Measurements from ENCODE around the gene PACRG.

PACRG gene

GRCh38 chr6:162921062-162921461 lies 193.3 kb downstream of the PACRG start:
- TF ChIP-seq, protein P1, sequence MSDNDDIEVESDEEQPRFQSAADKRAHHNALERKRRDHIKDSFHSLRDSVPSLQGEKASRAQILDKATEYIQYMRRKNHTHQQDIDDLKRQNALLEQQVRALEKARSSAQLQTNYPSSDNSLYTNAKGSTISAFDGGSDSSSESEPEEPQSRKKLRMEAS (IDR thresholded peaks at IDR 0.05), result no peak
- no peak for TF ChIP-seq NFIC (IDR thresholded peaks at IDR 0.05)
- no peak for TF ChIP-seq FOXM1 (IDR thresholded peaks at IDR 0.05; ENCODE audit: borderline replicate concordance, low read depth)
- TF ChIP-seq CREB1 (IDR thresholded peaks at IDR 0.05; ENCODE audit: low read depth), result no peak
- TF ChIP-seq TEAD4 (IDR thresholded peaks at IDR 0.05), result no peak
- no peak for TF ChIP-seq USF1 (IDR thresholded peaks at IDR 0.05)
- no peak for TF ChIP-seq RAD21 (IDR thresholded peaks at IDR 0.05; ENCODE audit: low read depth)
- TF ChIP-seq CEBPB (IDR thresholded peaks at IDR 0.05), result no peak
- no peak for TF ChIP-seq TAF1 (IDR thresholded peaks at IDR 0.05; ENCODE audit: low read depth)
- TF ChIP-seq ZBTB7A (IDR thresholded peaks at IDR 0.05; ENCODE audit: low read depth), result no peak
- TF ChIP-seq TCF12 (IDR thresholded peaks at IDR 0.05; ENCODE audit: low read depth), result no peak
- no peak for TF ChIP-seq EP300 (IDR thresholded peaks at IDR 0.05; ENCODE audit: borderline replicate concordance)
- no peak for TF ChIP-seq EGR1 (IDR thresholded peaks at IDR 0.05)
- no peak for TF ChIP-seq YY1 (IDR thresholded peaks at IDR 0.05; ENCODE audit: low read depth)
- TF ChIP-seq, protein P2, sequence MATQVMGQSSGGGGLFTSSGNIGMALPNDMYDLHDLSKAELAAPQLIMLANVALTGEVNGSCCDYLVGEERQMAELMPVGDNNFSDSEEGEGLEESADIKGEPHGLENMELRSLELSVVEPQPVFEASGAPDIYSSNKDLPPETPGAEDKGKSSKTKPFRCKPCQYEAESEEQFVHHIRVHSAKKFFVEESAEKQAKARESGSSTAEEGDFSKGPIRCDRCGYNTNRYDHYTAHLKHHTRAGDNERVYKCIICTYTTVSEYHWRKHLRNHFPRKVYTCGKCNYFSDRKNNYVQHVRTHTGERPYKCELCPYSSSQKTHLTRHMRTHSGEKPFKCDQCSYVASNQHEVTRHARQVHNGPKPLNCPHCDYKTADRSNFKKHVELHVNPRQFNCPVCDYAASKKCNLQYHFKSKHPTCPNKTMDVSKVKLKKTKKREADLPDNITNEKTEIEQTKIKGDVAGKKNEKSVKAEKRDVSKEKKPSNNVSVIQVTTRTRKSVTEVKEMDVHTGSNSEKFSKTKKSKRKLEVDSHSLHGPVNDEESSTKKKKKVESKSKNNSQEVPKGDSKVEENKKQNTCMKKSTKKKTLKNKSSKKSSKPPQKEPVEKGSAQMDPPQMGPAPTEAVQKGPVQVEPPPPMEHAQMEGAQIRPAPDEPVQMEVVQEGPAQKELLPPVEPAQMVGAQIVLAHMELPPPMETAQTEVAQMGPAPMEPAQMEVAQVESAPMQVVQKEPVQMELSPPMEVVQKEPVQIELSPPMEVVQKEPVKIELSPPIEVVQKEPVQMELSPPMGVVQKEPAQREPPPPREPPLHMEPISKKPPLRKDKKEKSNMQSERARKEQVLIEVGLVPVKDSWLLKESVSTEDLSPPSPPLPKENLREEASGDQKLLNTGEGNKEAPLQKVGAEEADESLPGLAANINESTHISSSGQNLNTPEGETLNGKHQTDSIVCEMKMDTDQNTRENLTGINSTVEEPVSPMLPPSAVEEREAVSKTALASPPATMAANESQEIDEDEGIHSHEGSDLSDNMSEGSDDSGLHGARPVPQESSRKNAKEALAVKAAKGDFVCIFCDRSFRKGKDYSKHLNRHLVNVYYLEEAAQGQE (IDR thresholded peaks at IDR 0.05; ENCODE audit: low read depth), result no peak

- TF ChIP-seq RAD21 (IDR thresholded peaks at IDR 0.05; ENCODE audit: low read depth) (no peak), TAF1 (IDR thresholded peaks at IDR 0.05; ENCODE audit: low read depth) (no peak), USF1 (IDR thresholded peaks at IDR 0.05) (no peak), ZBTB7A (IDR thresholded peaks at IDR 0.05; ENCODE audit: low read depth) (no peak), EGR1 (IDR thresholded peaks at IDR 0.05) (no peak), TEAD4 (IDR thresholded peaks at IDR 0.05) (no peak), FOXM1 (IDR thresholded peaks at IDR 0.05; ENCODE audit: borderline replicate concordance, low read depth) (no peak), TCF12 (IDR thresholded peaks at IDR 0.05; ENCODE audit: low read depth) (no peak)
- TF ChIP-seq, protein P1 (IDR thresholded peaks at IDR 0.05), result no peak
These were observed 193.8 kb downstream of the PACRG start for GRCh38 chr6:162921510-162922040.

DNA sequence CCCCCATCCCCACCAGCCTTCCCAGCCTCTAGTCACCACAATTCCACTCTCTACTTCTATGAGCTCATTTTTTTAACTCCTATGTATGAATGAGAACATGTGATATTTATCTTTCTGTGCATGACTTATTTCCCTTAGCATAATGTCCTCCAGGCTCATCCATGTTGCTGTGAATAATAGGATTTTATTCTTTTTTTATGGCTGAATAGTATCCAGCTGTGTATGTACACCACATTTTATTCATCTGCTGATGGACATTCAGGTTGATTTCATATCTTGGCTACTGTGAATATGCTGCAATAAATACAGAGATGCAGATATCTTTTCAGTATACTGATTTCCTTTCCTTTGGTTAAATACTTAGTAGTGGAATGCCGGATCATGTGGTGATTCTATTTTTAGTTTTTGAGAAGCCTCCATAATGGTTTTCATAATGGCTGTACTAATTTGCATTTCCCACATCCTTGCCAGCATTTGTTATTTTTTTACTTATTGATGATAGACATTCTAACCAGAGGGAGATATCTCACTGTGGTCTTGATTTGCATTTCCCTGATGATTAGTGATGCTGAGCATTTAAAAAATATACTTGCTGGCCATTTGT lies 194.9 kb downstream of the PACRG start:
- TF ChIP-seq TAF1 (IDR thresholded peaks at IDR 0.05; ENCODE audit: low read depth), result no peak
- TF ChIP-seq EP300 (IDR thresholded peaks at IDR 0.05; ENCODE audit: borderline replicate concordance), result no peak
- TF ChIP-seq CEBPB (IDR thresholded peaks at IDR 0.05), result no peak
- TF ChIP-seq NFIC (IDR thresholded peaks at IDR 0.05), result no peak
- no peak for TF ChIP-seq CREB1 (IDR thresholded peaks at IDR 0.05; ENCODE audit: low read depth)
- TF ChIP-seq, protein P1 (IDR thresholded peaks at IDR 0.05), result no peak
- no peak for TF ChIP-seq ZBTB7A (IDR thresholded peaks at IDR 0.05; ENCODE audit: low read depth)
- no peak for TF ChIP-seq TCF12 (IDR thresholded peaks at IDR 0.05; ENCODE audit: low read depth)

DNA sequence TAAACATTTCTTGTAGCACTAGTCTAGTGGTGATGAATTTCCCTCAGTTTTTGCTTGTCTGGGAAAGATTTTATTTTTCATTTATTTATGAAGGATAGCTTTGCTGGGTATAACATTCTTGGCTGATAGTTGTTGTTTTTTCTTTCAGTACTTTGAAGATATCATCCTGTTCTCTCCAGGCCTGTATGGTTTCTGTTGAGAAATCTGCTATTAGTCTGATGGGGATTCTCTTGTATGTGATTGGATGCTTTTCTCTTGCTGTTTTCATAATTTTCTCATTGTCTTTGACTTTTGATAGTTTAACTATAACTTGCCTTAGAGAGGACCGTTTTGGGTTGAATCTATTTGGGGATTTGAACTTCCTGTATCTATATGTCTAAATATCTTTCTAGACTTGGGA lies 207.1 kb downstream of the PACRG start:
- no peak for TF ChIP-seq USF1 (IDR thresholded peaks at IDR 0.05)
- no peak for TF ChIP-seq CEBPB (IDR thresholded peaks at IDR 0.05)
- TF ChIP-seq TCF12 (IDR thresholded peaks at IDR 0.05; ENCODE audit: low read depth), result no peak
- TF ChIP-seq YY1 (IDR thresholded peaks at IDR 0.05; ENCODE audit: low read depth), result no peak
- TF ChIP-seq, protein P1 (IDR thresholded peaks at IDR 0.05), result no peak

- TF ChIP-seq TEAD4 (IDR thresholded peaks at IDR 0.05) (no peak), EGR1 (IDR thresholded peaks at IDR 0.05) (no peak), TAF1 (IDR thresholded peaks at IDR 0.05; ENCODE audit: low read depth) (no peak), EP300 (IDR thresholded peaks at IDR 0.05; ENCODE audit: borderline replicate concordance) (no peak)
These were observed 212.7 kb downstream of the PACRG start for GRCh38 chr6:162940426-162940825.

GRCh38 chr6:162941128-162941527 lies 213.4 kb downstream of the PACRG start:
- no peak for TF ChIP-seq ZBTB7A (IDR thresholded peaks at IDR 0.05; ENCODE audit: low read depth)
- TF ChIP-seq TCF12 (IDR thresholded peaks at IDR 0.05; ENCODE audit: low read depth), result no peak
- no peak for TF ChIP-seq RAD21 (IDR thresholded peaks at IDR 0.05; ENCODE audit: low read depth)
- TF ChIP-seq, protein P1 (IDR thresholded peaks at IDR 0.05), result no peak
- no peak for TF ChIP-seq EGR1 (IDR thresholded peaks at IDR 0.05)
- TF ChIP-seq NFIC (IDR thresholded peaks at IDR 0.05), result no peak
- TF ChIP-seq TEAD4 (IDR thresholded peaks at IDR 0.05), result no peak
- TF ChIP-seq USF1 (IDR thresholded peaks at IDR 0.05), result no peak
- no peak for TF ChIP-seq EP300 (IDR thresholded peaks at IDR 0.05; ENCODE audit: borderline replicate concordance)
- TF ChIP-seq CEBPB (IDR thresholded peaks at IDR 0.05), result no peak
- TF ChIP-seq, protein P2 (IDR thresholded peaks at IDR 0.05; ENCODE audit: low read depth), result no peak
- TF ChIP-seq TAF1 (IDR thresholded peaks at IDR 0.05; ENCODE audit: low read depth), result no peak
- no peak for TF ChIP-seq YY1 (IDR thresholded peaks at IDR 0.05; ENCODE audit: low read depth)
- TF ChIP-seq FOXM1 (IDR thresholded peaks at IDR 0.05; ENCODE audit: borderline replicate concordance, low read depth), result no peak

All from Ishikawa (cell line).